T-helper 2 cell treated with Interferon-gamma antibody and Interleukin-4, amounts not matched to agents 5 μg/mL and 100 μg/mL, for 36 hours (primary cell): ENCODE measurements around the gene SRL.

Source experiments
- DNase-seq: peaks from one replicate; pipeline ENCODE4 v3.0.0; 2021; ENCODE audit warnings: low spot score
- H3K27ac Mint-ChIP-seq: one replicate; pipeline ENCODE4 v1.8.0; 2021; ENCODE audit warnings: mild to moderate bottlenecking, mixed read lengths
- H3K27me3 Mint-ChIP-seq: one replicate; pipeline ENCODE4 v1.8.0; 2021; ENCODE audit warnings: low read depth, mixed read lengths
- H3K36me3 Mint-ChIP-seq: one replicate; pipeline ENCODE4 v1.8.0; 2021; ENCODE audit warnings: low read depth, mixed read lengths
- H3K4me1 Mint-ChIP-seq: one replicate; pipeline ENCODE4 v1.8.0; 2021; ENCODE audit warnings: low read depth, mixed read lengths
- H3K4me3 Mint-ChIP-seq: one replicate; pipeline ENCODE4 v1.8.0; 2022; ENCODE audit warnings: mild to moderate bottlenecking, moderate library complexity, mixed read lengths
- H3K9me3 Mint-ChIP-seq: one replicate; pipeline ENCODE4 v1.8.0; 2021; ENCODE audit warnings: mixed read lengths

The SRL gene

DNA sequence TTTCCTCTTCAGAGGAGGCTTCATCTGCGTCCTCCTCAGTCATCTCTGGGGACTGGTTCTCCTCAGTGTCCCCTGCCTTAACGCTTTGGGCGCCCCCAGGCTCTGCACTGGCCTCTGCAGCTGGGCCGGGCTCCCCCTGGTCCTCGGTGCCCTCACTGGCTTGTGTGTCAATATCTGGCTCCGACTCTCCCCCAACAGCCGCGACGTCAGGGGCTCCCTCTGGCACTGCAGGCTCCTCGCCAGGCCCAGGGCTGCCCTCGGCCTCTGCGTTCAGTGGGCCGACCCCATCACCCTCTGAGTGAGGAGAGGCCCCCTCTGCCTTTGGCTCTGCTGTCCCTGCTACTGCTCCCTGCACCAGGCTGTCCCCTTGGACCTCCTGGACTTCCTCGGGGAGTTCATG is 34.7 kb downstream of the SRL start:
- Mint-ChIP-seq H3K27me3 (peaks cover 2% of the 10 kb centered on the region), H3K36me3 (no peaks in the 10 kb centered on the region), H3K4me3 (no peak overlapping the region), H3K27ac (no peak overlapping the region), H3K9me3 (no peaks in the 10 kb centered on the region), H3K4me1 (peaks cover 5% of the 10 kb centered on the region)
- no peak for DNase-seq

DNA sequence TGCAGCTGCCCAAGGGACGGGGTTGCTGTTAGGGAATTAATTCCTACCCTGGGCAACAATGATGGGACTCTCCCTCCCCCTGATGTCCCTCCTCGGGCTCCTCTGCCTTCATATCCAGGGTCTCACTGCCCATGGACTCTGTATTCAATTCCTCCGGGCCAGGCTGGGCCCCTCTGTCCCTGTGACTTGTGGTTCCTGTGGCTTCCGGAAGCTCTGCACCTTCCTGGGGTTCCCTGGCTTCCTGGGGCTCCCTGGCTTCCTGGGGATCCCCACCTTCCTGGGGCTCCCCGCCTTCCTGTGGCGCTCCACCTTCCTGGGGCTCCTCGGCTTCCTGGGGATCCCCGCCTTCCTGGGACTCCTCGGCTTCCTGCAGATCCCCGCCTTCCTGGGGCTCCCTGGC is 35.2 kb downstream of the SRL start:
- peaks cover 2% of the 10 kb centered on the region for H3K27me3 Mint-ChIP-seq
- H3K9me3 Mint-ChIP-seq, result no peaks in the 10 kb centered on the region
- no peak overlapping the region for H3K27ac Mint-ChIP-seq
- H3K4me3 Mint-ChIP-seq, result no peak overlapping the region
- no peak for DNase-seq
- H3K4me1 Mint-ChIP-seq, result peaks cover 5% of the 10 kb centered on the region
- H3K36me3 Mint-ChIP-seq, result no peaks in the 10 kb centered on the region

DNA sequence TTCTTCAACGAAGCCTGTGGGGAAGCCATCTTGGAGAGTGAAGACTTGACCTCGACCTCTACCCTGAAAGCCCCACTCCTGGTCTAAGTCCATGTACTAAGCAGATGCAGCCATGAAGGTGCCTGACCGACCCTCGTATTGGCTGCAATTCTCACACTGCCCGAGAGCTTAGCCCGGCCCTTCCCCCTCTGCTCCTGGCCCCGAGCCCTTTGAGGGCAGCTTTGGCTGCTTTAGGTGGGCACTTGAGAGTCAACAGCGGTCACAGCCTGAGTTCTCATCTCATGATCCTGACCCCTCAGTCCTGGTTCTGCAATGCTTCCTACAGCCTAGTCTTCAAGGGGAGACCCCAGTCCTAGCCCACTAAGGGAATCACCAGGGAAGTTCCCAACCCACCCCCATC is 35.9 kb downstream of the SRL start:
- H3K27ac Mint-ChIP-seq, result no peak overlapping the region
- no peak overlapping the region for H3K4me3 Mint-ChIP-seq
- no peak for DNase-seq
- peaks cover 2% of the 10 kb centered on the region for H3K27me3 Mint-ChIP-seq
- H3K36me3 Mint-ChIP-seq, result no peaks in the 10 kb centered on the region
- no peaks in the 10 kb centered on the region for H3K9me3 Mint-ChIP-seq
- H3K4me1 Mint-ChIP-seq, result peaks cover 5% of the 10 kb centered on the region

DNA sequence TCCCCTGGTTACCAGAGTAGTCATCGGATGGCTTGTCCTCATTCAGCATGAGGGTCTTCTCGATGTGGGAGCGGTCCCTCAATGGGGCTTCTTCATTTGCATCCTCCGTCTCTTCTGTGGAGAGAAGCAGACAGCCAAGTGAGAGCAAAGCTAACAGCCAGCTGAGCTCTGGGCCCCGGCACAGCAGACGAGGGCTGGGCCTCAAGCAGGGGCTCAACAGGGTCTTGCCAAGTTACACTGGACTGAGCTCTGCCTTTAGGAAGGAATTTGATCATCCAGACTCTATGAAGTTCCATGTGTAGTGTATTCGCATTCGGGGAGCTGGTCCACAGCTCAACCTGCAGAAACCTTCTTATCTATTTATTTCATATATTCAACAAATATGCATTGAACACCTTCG is 37.4 kb downstream of the SRL start:
- no peaks in the 10 kb centered on the region for H3K36me3 Mint-ChIP-seq
- H3K9me3 Mint-ChIP-seq, result no peaks in the 10 kb centered on the region
- no peak overlapping the region for H3K4me3 Mint-ChIP-seq
- no peak overlapping the region for H3K27ac Mint-ChIP-seq
- DNase-seq, result no peak
- peaks cover 7% of the 10 kb centered on the region for H3K27me3 Mint-ChIP-seq
- peaks cover 10% of the 10 kb centered on the region for H3K4me1 Mint-ChIP-seq

DNA sequence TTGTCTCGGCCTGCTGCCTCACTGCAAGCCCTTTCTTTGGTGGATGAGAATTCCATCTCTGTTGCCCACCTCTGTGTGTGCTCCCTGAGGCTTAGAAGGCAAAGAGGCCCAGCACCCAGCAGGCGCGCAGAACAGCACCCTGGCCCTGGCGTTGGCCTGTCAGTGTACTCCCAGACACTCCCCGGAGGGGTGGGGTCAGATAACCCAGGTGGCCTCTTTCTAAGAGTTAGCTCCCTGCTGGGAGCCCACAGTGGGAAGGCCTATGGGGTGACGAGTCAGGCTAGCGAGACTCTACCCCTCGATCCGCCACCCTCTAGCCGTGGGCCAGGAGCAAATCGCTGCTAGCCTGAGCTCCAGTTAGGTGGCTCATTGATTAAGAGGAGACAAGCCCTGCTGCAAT is 38.1 kb downstream of the SRL start:
- H3K27ac Mint-ChIP-seq, result no peak overlapping the region
- no peaks in the 10 kb centered on the region for H3K36me3 Mint-ChIP-seq
- H3K4me1 Mint-ChIP-seq, result peaks cover 10% of the 10 kb centered on the region
- no peak overlapping the region for H3K4me3 Mint-ChIP-seq
- no peaks in the 10 kb centered on the region for H3K9me3 Mint-ChIP-seq
- peaks cover 7% of the 10 kb centered on the region for H3K27me3 Mint-ChIP-seq
- no peak for DNase-seq

DNA sequence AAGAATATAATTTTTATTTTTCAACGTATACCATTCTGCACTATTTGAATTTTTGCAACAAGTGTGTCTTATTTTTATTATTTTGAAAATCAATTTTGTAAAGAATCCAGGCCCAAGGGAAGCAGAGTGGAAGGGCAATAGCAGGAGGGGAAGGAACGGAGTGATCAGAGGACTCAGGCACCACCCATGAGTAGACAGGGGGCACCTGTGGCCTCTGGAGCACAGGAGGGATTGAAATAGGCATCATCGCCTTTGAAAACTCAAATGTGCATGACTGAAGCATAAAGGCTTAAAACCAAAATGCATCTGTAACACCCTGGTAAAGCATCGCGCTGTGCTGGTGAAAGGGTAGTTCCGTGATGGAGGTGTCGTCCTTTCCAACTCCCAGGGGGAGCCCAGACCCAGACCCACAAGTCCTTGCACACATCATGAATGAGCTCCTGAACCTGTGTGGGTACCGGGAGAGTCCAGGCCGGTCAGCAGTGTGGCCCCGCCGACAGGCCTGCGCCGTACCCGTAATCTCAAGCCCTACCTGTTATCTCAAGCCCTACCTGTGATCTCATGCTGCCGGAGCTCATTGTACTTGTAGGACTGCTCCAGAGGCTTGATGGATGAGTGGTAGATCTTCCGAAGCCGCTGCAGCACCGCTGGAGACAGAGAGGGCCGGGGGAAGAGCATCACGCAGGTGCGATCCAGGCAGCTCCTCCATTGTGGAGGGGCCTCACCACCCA is 39.1 kb downstream of the SRL start:
- H3K27me3 Mint-ChIP-seq, result peaks cover 7% of the 10 kb centered on the region
- H3K9me3 Mint-ChIP-seq, result no peaks in the 10 kb centered on the region
- H3K27ac Mint-ChIP-seq, result no peak overlapping the region
- peaks cover 10% of the 10 kb centered on the region for H3K4me1 Mint-ChIP-seq
- H3K36me3 Mint-ChIP-seq, result no peaks in the 10 kb centered on the region
- no peak overlapping the region for H3K4me3 Mint-ChIP-seq
- no peak for DNase-seq

DNA sequence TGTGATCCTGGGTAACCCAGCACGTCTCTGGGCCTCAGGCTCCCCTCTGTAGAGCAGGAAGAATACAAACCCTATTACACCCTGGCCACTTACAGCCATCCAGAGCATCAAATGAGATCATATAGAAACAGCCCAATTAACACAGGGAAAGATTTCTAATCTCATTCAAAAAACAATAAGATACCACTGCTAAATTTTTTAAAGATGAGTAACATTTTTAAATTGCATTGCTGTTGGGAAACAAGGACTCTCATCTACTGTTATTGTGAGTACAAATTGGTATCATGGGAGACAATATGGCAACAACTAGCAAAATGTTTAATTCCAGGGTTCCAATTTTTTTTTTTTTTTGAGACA is 41.1 kb downstream of the SRL start:
- peaks cover 5% of the 10 kb centered on the region for H3K27me3 Mint-ChIP-seq
- no peak overlapping the region for H3K4me3 Mint-ChIP-seq
- peaks cover 5% of the 10 kb centered on the region for H3K4me1 Mint-ChIP-seq
- no peaks in the 10 kb centered on the region for H3K36me3 Mint-ChIP-seq
- no peaks in the 10 kb centered on the region for H3K9me3 Mint-ChIP-seq
- no peak for DNase-seq
- no peak overlapping the region for H3K27ac Mint-ChIP-seq

DNA sequence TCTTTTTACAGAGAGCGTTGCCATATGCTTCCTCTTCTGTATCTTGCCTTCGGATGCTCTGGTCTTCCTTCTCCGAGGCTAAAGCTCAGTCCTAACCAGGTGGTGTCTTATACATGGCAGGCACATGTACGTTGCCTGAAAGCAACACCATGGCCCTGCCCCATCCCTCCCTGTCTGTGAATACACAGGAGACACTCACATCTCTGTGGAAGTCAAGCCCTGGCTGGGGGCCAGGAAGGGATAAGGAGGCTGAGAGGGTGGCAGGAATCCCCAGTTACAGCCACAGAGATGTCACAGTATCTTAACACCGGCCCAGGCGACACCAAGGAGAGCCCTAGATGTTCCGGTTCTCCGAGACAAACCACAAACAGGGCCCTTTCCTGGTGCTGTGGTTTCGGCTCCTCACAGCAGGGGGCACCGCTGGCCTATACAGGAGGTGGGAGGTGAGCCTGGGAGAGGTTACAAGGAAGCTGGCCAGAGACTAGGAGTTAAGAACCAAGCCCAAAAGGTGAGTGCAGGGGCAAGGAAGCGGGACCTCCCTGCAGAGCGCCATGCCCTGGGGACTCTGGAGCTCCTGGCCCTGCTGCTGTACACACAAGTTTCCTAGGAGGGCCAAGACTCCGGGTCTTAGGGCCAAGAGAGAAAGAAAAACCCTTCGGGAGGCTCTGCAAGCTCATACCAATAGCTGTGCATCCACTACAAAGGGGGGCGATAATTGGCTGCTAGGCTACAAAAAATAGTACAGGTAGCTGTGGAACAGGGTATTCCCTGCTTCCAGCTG is 41.7 kb downstream of the SRL start:
- Mint-ChIP-seq H3K36me3 (no peaks in the 10 kb centered on the region), H3K4me1 (peaks cover 5% of the 10 kb centered on the region), H3K9me3 (no peaks in the 10 kb centered on the region), H3K27ac (no peak overlapping the region), H3K27me3 (peaks cover 5% of the 10 kb centered on the region), H3K4me3 (no peak overlapping the region)
- DNase-seq, result no peak

DNA sequence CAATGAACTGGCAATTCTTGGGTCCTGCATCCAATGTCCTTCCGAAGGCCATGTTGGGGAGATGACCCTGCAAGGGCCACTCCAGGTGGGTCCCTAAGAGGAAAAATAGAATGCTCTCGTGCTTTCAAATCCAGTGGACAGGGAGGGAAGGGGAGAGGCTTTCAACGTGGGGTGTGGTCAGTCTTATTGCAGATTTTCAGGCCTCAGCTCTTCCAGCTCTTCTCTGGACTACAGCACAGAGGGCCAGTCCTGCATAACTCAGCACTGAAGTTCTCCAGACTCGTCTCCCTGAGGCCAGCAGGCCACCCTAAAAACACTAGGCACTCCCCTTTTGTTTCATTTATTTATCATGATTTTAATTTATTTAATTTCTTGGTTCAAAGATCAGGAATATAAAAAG is 43.1 kb downstream of the SRL start:
- Mint-ChIP-seq H3K27ac (no peak overlapping the region), H3K4me3 (no peak overlapping the region), H3K4me1 (peaks cover 5% of the 10 kb centered on the region), H3K9me3 (no peaks in the 10 kb centered on the region), H3K36me3 (no peaks in the 10 kb centered on the region), H3K27me3 (peaks cover 5% of the 10 kb centered on the region)
- DNase-seq, result no peak

DNA sequence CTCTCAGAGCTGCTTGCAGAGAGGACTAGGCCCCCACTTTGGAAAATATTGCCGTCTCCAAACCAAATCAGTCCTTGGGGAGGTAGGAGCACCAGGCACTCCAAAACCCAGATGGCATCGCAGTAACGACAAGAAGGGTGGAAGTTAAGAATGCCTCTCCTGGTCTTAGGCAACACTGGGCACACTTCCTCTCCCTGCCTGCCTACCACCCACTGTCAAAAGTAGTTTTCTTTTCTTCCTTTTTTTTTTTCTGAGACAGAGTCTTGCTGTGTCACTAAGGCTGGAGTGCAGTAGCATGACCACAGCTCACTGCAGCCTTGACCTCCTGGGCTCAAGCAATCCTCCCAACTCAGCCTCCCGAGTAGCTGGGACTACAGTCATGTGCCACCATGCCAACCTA is 47.2 kb downstream of the SRL start:
- Mint-ChIP-seq H3K4me1 (no peaks in the 10 kb centered on the region), H3K4me3 (no peak overlapping the region)
- no peak for DNase-seq

DNA sequence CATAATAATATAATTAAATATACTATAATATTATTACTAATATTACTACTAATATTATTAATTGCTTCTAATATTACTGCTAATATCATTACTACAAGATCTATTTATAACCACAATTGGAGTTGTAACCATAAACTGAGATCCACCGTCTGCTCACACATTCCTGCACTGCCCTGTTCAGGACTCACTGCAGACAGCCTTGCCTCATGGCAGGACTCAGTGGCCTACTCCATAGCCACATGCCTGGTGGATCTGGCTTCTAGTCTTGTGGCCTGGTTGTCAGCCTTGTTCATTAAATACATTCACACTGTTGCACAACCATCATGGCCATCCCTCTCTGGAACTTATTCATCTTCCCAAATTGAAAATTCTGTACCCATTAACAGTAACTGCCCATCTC is 48.0 kb downstream of the SRL start:
- no peaks in the 10 kb centered on the region for H3K9me3 Mint-ChIP-seq
- no peaks in the 10 kb centered on the region for H3K36me3 Mint-ChIP-seq
- no peaks in the 10 kb centered on the region for H3K4me1 Mint-ChIP-seq
- H3K4me3 Mint-ChIP-seq, result no peak overlapping the region
- peaks cover 6% of the 10 kb centered on the region for H3K27me3 Mint-ChIP-seq
- DNase-seq, result no peak
- no peak overlapping the region for H3K27ac Mint-ChIP-seq

More for the DNA sequence above, 47.2 kb downstream of the SRL start:
- H3K9me3 Mint-ChIP-seq, result no peaks in the 10 kb centered on the region
- H3K27ac Mint-ChIP-seq, result no peak overlapping the region
- H3K36me3 Mint-ChIP-seq, result no peaks in the 10 kb centered on the region
- no peaks in the 10 kb centered on the region for H3K27me3 Mint-ChIP-seq

DNA sequence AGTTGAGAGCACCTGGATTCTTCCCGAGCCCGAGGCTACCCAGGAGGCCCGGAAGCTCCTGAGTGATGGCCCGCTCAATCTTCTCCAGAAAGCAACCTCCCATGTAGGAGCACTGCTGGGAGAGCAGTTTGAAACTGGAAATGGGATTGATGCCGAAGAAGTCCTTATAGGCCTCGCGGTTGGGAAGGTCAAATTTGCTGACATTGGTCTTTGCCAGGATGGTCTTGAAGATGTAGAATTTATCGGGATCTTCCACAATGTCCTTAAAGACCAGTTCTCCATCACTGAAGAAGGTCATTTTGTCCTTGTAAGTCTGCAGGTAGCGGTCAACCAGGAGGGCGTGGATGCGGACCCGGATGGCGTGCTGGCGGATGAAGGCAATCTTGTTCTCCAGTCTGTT is 49.7 kb downstream of the SRL start:
- Mint-ChIP-seq H3K9me3 (no peaks in the 10 kb centered on the region), H3K4me3 (no peak overlapping the region), H3K27me3 (peaks cover 8% of the 10 kb centered on the region), H3K27ac (no peak overlapping the region), H3K4me1 (no peaks in the 10 kb centered on the region), H3K36me3 (no peaks in the 10 kb centered on the region)
- no peak for DNase-seq

DNA sequence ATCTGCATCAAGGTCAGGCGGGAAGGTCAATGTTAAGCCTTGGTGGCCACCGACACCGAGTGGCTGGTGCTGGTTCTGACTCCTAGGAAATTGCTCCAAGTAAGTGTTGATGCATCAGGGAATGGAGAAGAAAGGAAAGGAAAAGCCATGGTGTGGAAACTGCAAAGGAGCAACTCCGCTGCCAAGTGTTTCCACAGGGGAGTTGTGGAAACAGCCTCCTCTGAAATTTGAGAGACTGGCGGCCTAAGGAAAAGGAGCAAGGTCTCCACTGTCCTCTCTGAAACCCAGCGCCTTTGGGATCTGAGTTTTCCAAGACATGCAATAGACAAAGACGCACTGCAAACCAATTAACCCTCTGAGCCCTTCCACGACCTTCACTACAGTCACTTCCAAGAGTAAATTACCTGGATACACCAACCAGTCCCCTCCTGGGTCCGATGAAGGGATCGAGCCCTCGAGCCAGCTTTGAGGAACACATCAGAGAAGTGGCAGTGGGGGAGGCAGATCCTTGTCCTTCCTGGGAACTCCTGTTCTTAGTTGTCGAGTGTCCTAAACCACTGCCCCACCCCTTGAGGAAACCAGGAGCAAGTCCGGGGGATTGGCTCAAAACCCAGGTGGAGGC is 51.1 kb downstream of the SRL start:
- Mint-ChIP-seq H3K36me3 (no peaks in the 10 kb centered on the region), H3K4me3 (no peak overlapping the region), H3K27ac (no peak overlapping the region), H3K27me3 (peaks cover 8% of the 10 kb centered on the region), H3K9me3 (no peaks in the 10 kb centered on the region), H3K4me1 (no peaks in the 10 kb centered on the region)
- no peak for DNase-seq

DNA sequence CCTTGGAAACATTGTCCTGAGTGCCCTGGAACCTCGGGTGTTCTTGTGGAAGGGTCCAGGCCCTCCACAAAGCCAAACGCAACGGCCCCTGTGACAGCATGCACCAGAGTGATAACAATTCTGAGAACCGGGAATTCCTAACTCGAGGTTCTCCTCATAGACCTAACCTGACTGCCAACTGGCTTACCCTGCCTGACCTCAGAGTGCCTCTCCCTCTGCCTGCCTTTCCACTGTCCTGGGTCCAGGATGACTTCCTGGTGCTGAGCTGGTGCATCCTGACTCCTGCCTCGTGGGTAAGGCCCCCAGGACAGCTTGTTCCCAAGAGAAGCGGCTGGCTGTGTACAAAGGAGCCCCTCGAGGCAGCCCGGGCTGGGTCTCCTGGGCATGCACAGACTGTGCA is 51.8 kb downstream of the SRL start:
- peaks cover 8% of the 10 kb centered on the region for H3K27me3 Mint-ChIP-seq
- H3K4me1 Mint-ChIP-seq, result no peaks in the 10 kb centered on the region
- no peak overlapping the region for H3K4me3 Mint-ChIP-seq
- no peak for DNase-seq
- no peaks in the 10 kb centered on the region for H3K36me3 Mint-ChIP-seq
- no peaks in the 10 kb centered on the region for H3K9me3 Mint-ChIP-seq
- no peak overlapping the region for H3K27ac Mint-ChIP-seq
